C4-2B (cell line): ENCODE measurements around the gene ELL.

Source experiments
- ZFX ChIP-seq: fragments of 450-650 bp; IDR thresholded peaks from 2 replicates; pipeline ENCODE4 v1.6.1; 2017
- TF ChIP-seq, protein P1 (sequence below): fragments of 450-650 bp; conservative IDR thresholded peaks from 2 replicates; pipeline ENCODE4 v1.5.1; 2017; ENCODE audit warnings: mild to moderate bottlenecking

DNA sequence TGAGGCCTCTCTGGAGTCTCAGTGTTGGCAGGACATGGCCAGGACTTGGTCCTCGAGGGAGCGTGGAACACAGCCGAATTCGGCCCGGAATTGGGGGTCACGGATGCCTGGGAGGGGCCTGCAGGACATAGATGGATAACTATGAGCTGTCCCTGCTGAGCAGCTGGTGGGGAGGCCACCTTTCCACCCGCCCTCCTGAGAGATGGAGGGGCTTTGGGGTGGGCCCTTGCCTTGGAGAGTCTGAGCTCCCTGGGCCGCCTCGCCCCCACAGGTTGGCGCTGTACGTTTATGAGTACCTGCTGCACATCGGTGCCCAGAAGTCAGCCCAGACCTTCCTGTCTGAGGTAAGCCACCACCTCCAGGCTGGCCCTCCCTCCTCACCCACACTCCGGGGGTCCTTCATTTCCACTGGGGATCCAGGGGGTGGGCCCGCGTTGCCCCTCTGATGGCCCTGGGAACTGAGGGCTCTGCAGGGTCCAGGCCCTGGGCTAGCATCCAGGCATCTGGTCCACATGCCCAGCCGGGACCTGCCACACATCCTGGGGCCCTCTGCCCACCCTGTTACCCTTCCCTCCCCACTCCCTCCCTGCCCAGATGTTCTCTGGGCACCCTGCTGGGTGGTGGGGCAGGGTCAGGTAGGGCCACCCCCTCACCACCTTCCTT lies 94.7 kb downstream of the ELL start:
- TF ChIP-seq, protein P1, sequence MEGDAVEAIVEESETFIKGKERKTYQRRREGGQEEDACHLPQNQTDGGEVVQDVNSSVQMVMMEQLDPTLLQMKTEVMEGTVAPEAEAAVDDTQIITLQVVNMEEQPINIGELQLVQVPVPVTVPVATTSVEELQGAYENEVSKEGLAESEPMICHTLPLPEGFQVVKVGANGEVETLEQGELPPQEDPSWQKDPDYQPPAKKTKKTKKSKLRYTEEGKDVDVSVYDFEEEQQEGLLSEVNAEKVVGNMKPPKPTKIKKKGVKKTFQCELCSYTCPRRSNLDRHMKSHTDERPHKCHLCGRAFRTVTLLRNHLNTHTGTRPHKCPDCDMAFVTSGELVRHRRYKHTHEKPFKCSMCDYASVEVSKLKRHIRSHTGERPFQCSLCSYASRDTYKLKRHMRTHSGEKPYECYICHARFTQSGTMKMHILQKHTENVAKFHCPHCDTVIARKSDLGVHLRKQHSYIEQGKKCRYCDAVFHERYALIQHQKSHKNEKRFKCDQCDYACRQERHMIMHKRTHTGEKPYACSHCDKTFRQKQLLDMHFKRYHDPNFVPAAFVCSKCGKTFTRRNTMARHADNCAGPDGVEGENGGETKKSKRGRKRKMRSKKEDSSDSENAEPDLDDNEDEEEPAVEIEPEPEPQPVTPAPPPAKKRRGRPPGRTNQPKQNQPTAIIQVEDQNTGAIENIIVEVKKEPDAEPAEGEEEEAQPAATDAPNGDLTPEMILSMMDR = no peak
- TF ChIP-seq ZFX = no peak
